Activated CD4-positive, alpha-beta T cell treated with anti-CD3 and anti-CD28 coated beads, Interleukin-2, amount 50 U/mL, for 48 hours (primary cell): ENCODE data around the gene BTNL9.
"Not testable (repeated sequence)": the region's sequence is repeated elsewhere in the genome, so short reads cannot be mapped to it uniquely, and the experiment has no call there.

Experiments
- DNase-seq, 2 experiments: peaks; one replicate each; pipeline ENCODE4 v3.0.0-alpha.2; 2020

Gene BTNL9

DNA sequence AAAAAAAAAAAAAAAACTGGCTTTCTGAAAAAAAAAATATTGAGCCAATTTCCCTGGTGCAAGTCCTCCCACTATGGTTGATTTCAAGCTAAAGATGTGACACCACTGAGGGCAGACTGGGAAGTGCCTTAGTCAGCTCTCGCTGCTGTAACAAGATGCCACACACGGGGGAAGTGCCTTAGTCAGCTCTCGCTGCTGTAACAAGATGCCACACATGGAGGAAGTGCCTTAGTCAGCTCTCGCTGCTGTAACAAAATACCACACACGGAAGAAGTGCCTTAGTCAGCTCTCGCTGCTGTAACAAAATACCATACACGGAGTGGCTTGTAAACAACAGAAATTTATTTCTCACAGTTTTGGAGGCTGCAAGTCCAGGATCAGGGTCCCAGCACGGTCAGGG is 23.4 kb downstream of the BTNL9 start:
- no peak for DNase-seq

DNA sequence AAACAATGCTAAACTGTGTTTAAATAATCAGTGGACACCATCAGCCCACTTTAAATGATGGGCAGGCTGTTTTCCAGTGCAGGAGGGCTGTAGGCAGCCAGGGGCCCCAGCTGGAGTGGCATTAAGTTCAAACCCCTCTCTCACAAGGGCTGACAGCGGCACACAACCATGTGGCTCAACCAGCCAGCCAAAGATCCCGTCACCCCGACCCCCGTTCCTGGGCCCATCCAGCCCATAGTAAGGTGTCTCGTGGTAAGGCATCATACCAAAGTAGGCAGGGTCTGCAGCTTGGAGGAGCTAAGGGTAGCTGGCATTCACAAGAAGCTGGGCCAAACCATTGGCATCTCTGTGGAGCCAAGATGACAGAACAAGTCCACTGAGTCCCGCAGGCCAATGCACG is 24.9 kb downstream of the BTNL9 start:
- DNase-seq, result no peak

DNA sequence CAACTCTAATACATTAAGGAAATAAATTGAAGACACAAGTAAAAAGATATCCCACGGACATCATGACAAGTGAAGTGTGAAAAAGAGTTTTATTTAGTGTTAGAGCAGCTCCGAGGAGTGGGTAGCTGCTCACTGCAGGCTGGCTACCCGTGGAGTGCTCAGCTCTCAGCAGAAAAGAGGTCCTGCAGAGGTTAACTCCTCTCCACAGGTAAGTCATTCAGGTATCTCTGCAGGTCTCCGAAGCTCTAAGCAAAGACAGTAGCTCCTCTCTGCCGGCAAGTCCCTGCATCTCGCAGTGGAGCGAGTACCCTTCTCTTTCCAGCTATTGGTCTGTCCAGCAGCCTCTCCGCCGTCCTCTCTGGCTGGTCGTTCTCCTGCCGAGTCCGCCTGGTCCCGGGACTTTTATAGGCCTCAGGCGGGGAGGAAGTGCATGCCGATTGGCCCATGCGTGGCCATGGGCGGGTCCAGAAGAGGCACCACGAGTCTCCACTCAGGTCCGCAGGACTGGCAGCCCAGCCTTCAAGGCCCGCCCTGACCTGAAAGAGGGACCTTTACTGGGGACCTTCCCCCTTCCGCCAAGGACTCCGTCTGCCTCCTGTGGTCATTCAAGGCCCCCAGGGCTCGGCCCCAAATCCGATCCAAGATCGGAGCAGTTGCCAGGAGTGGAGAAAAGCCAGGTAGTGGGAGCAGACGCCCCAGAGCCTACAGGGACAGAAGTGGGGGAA is 29.9 kb downstream of the BTNL9 start:
- DNase-seq, result no peak

DNA sequence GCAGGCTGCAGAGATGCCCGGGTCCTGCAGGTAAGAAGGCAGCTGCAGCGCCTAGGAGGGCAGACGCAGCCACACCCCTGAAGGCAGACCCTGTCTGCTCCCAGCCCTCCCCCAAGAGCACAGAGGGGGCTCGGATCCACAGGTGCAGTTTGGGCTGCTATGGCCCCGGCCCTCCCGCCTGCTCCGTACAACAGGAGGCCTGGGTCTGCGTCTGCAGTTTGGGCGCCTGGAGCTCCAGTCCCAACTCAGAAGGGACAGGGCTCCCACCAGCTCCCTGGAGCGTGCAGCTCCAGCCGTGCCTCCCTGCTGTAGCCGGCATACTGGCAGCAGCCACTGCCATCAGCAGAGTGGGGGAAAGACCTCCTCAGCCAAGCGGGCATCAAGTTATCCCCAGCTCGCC is 30.5 kb downstream of the BTNL9 start:
- DNase-seq, result no peak

DNA sequence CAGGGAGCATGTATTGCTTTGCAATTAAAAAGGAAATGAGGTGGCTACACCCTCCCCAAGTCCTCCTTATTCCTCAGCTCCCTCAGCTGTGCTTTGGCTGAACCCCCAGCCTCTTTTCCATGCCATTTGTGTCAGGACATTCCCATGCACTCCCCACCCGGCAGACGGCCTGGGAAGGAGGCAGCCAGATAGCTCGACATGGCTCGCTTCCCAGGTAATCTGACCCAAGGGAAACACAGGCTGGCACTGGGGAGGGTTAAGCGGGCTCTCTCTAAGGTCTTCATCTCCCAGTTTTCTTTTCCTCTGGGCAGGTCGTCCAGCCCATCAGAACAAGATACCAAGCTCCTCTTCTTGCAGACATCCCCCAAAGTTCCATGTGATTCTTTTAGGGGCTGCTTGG is 31.2 kb downstream of the BTNL9 start:
- DNase-seq, result no peak

DNA sequence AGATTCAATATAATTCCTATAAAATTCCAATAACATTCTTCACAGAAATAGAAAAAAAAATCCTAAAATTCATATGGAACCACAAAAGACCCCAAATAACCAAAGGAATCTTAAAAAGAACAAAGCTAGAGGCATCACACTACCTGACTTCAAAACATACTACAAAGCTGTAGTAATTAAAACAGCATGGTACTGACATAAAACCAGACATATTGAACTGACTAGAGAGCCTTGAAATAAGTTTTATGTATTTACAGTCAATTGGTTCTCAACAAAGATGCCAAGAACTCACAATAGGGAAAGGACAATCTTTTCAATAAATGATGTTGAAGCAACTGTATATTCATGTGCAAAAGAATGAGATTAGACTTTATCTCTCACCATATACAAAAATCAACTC is 36.9 kb downstream of the BTNL9 start:
- no peak for DNase-seq

- DNase-seq, result no peak
Observed at GRCh38 chr5:181081989-181082388, 41.9 kb downstream of the BTNL9 start.

GRCh38 chr5:181084621-181085195 is 44.6 kb downstream of the BTNL9 start:
- DNase-seq, result no peak

- no peak for DNase-seq
Observed at GRCh38 chr5:181086026-181086883, 46.2 kb downstream of the BTNL9 start.

- DNase-seq, result no peak
Observed at GRCh38 chr5:181086884-181087205, 46.8 kb downstream of the BTNL9 start.

DNA sequence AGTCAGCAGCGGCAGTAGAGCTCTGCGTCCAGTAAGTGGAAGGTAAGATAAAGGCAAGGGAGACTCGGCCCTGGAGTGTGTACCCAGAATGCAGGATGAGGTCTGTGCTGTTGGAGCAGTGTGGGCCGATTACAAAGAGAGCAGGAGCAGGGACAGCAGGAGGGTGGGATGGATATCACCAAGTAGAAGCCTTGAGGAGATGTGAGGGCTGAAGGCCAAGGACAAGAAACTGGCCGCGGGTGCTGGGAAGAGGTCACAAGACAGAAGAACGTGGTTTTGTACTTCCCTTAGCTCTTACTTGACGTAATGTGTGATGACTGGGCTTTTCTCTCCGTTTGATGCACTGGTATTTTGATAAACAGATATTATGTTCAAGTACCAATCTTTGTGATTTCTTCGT is 47.2 kb downstream of the BTNL9 start:
- no peak for DNase-seq

- DNase-seq, result no peak
Observed at GRCh38 chr5:181088289-181088688, 48.2 kb downstream of the BTNL9 start.

DNA sequence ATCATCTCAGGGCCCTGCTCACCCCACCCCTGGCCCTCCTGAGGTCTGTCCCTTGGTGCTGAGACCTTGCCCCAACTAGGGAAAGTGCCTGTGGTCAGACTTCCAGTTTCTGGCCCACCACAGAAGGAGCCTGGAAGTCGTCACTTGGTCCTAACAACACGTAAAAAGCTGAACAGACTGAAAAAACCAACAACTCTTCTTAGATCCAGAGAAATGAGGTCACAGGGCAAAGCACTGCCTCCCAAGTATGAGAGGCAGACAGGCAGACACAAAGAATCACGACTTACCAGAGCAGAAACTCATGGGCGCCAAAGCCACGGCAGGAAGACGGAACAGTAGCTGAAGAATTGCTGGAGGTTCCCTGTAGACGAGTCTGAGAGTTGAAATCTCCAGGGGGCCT is 52.4 kb downstream of the BTNL9 start:
- no peak for DNase-seq

GRCh38 chr5:181095162-181095561 is 55.1 kb downstream of the BTNL9 start:
- DNase-seq, result not testable (repeated sequence)

- not testable (repeated sequence) for DNase-seq
Observed at GRCh38 chr5:181096721-181097382, 56.8 kb downstream of the BTNL9 start.

DNA sequence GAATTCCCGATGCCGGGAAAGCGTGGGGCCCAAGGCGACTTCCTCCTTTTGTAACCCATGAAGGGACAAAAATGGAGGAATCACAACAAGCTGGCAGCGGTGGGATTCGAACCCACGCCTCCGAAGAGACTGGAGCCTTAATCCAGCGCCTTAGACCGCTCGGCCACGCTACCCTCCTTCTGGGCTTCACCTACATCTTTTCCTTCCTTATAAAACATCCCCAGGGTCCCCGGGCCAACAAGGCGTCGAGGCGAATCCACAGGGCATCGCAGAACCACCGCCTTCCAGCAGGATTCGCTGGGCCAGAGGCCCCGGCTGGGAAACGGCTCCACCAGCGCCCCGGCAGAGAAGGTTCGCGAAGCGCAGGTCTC is 57.3 kb downstream of the BTNL9 start:
- DNase-seq, result not testable (repeated sequence)

DNA sequence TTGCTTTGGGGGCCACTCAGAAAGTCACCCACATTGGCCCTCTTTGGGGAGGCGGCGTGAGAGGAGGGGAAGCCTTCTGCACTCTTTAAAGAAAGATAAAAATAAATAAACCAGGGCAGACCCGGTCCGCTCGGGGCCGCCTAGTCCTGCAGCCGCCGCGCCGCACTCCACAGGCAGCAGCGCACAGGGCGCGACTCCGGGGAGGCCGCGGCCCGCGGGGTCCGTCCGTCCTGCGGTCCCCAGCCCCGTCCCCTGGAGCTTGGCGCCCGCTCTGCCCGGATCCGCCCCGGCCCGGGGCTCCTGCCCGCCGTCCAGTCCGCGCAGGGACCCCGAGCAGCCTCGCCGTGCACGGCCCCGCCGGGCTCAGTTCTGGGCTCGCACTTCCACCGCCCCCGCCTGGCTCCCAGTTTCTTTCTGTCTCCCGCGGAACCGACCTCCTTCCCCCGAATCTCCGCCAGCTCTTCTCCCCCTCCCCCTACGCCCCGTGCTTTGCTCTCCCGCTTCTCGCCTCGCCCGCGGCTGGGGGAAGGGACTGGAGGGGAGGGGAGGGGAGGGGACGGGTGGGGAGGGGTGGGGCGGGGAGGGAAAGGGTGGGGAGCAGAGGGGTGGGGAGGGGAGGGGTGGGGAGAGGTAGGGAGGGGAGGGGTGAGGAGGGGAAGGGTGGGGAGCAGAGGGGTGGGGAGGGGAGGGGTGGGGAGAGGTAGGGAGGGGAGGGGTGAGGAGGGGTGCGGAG is 57.9 kb downstream of the BTNL9 start:
- not testable (repeated sequence) for DNase-seq

- DNase-seq, result no peak
Observed at GRCh38 chr5:181098762-181099601, 58.9 kb downstream of the BTNL9 start.

- no peak for DNase-seq
Observed at GRCh38 chr5:181099602-181100086, 59.6 kb downstream of the BTNL9 start.

DNA sequence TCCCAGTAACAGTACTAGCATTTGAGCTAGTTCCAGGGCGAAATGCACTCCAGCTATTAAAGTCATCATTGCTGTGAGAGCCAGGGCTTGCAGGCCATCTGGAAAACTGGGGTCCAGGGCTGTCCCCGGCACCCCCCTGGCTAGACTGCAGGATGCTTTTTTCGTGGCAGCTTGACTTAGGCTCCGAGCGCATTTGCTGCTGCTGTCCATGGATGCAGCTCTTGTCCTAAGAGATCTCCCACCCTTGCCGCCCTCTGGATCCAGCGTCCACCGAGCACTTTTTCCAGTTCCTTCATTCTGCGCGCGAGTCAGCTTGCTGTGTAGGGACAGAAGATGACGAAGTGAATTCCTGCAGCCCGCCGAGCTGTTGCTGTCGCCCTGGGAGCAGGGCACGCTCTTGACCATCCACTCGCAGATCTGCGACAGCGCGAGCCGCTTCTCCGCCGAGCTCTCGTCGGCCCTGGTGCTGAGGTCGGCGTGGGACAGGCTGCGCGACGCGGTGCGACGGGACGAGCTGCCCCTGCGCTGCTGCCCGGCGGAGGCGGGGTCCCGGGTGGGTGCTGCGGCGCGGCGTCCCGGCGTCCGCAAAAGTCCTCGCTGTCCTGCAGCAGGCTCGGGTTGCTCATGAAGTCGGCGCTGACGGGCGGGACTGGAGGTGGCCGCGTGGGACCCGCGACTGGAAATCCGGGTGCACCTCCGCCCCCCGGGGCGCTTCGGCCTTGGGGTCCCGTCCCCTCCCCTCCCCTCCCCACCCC is 60.2 kb downstream of the BTNL9 start:
- no peak for DNase-seq
